HepG2 (cell line): ENCODE results near the gene SYVN1. TPM values are rescaled to one million over a fixed set of nuclear protein-coding genes. Genes with fewer than 3 reads are reported as not detected.
A peak's percentile ranks its signal among the peaks of the same experiment; 100 is the strongest.

Experiments
- ETV6 ChIP-seq: sonication (generic); formaldehyde crosslinking; conservative IDR thresholded peaks from 2 replicates; pipeline ENCODE4 v1.4.0; 2020; ENCODE audit warnings: missing genetic modification reagents
- GZF1 ChIP-seq: sonication (generic); formaldehyde crosslinking; IDR thresholded peaks from 2 replicates; pipeline ENCODE4 v1.5.1; 2020; ENCODE audit warnings: mild to moderate bottlenecking, missing genetic modification reagents
- HDAC2 ChIP-seq: sonication (generic); formaldehyde crosslinking; IDR thresholded peaks from 2 replicates; pipeline ENCODE4 v1.4.0; 2020; ENCODE audit warnings: missing genetic modification reagents
- HNRNPL ChIP-seq: fragments of 200-400 bp; formaldehyde crosslinking; IDR thresholded peaks from 2 replicates; pipeline ENCODE4 v1.6.1; 2017; ENCODE audit warnings: mild to moderate bottlenecking, low read depth, low read length
- MTA1 ChIP-seq: sonication (generic); formaldehyde crosslinking; IDR thresholded peaks from 2 replicates; pipeline ENCODE4 v1.4.0; 2020; ENCODE audit warnings: missing genetic modification reagents, mild to moderate bottlenecking, borderline replicate concordance
- MXI1 ChIP-seq: IDR thresholded peaks from 3 replicates; pipeline ENCODE4 v1.6.1; 2012; ENCODE audit warnings: low read depth, low read length, inconsistent platforms, borderline replicate concordance
- NFE2 ChIP-seq: sonication (generic); formaldehyde crosslinking; IDR thresholded peaks from 2 replicates; pipeline ENCODE4 v1.4.0; 2020; ENCODE audit warnings: missing genetic modification reagents
- NFE2L2 ChIP-seq: fragments of 150-350 bp; IDR thresholded peaks from 2 replicates; pipeline ENCODE4 v1.6.1; 2014; ENCODE audit warnings: low read length
- PHF8 ChIP-seq: sonication (generic); formaldehyde crosslinking; IDR thresholded peaks from 2 replicates; pipeline ENCODE4 v1.5.0; 2020; ENCODE audit warnings: missing genetic modification reagents
- RFXANK ChIP-seq: IDR thresholded peaks from 2 replicates; pipeline ENCODE4 v1.6.1; 2016
- SMAD3 ChIP-seq: sonication (generic); formaldehyde crosslinking; IDR thresholded peaks from 2 replicates; pipeline ENCODE4 v1.4.0; 2020; ENCODE audit warnings: missing genetic modification reagents
- SP5 ChIP-seq: IDR thresholded peaks from 2 replicates; pipeline ENCODE4 v1.6.1; 2016; ENCODE audit warnings: low read depth, borderline replicate concordance
- U2AF2 ChIP-seq: fragments of 200-400 bp; formaldehyde crosslinking; IDR thresholded peaks from 2 replicates; pipeline ENCODE4 v1.6.1; 2017; ENCODE audit warnings: low read depth, mild to moderate bottlenecking, low read length
- WIZ ChIP-seq: sonication (generic); formaldehyde crosslinking; IDR thresholded peaks from 2 replicates; pipeline ENCODE4 v1.5.1; 2020; ENCODE audit warnings: mild to moderate bottlenecking, missing genetic modification reagents
- ZBTB42 ChIP-seq: sonication (generic); formaldehyde crosslinking; IDR thresholded peaks from 2 replicates; pipeline ENCODE4 v1.5.0; 2020; ENCODE audit warnings: mild to moderate bottlenecking, missing genetic modification reagents
- ZBTB7B ChIP-seq: sonication (generic); formaldehyde crosslinking; IDR thresholded peaks from 2 replicates; pipeline ENCODE4 v1.4.0; 2020; ENCODE audit warnings: missing genetic modification reagents
- ZNF567 ChIP-seq: sonication (generic); formaldehyde crosslinking; IDR thresholded peaks from 2 replicates; pipeline ENCODE4 v1.8.1; 2023; ENCODE audit warnings: mild to moderate bottlenecking, missing genetic modification reagents, borderline replicate concordance
- ZNF614 ChIP-seq: IDR thresholded peaks from 2 replicates; pipeline ENCODE4 v1.6.1; 2018; ENCODE audit warnings: missing biosample characterization, missing genetic modification reagents, inconsistent platforms, borderline replicate concordance
- ZNF703 ChIP-seq: sonication (generic); formaldehyde crosslinking; IDR thresholded peaks from 2 replicates; pipeline ENCODE4 v1.5.1; 2020; ENCODE audit warnings: missing genetic modification reagents, mild to moderate bottlenecking, moderate library complexity, borderline replicate concordance
- polyA plus RNA-seq, 8 experiments: library from polyadenylated mRNA; depleted of rRNA in 3 of 8; stranded (reverse) in 7 of 8; unstranded in 1 of 8; fragments of >200 nt; fragmentation: Illumina TruSeq in 4 of 8; extraction: Trizol in 4 of 8; gene quantifications; 2 replicates each; pipeline versions ENCODE4 v1.2.1 to v1.2.3, GENCODE V29; 2011 to 2016; ENCODE audit warnings: low read depth in 4 of 8, missing spikeins in 1 of 8, mixed read lengths in 1 of 8; ENCODE audit not compliant: insufficient read depth in 1 of 8
- total RNA-seq, 5 experiments: library from RNA; depleted of rRNA; stranded (reverse); fragments of >200 nt; fragmentation: Illumina TruSeq; extraction: Trizol; gene quantifications; 2 replicates each; pipeline ENCODE4 v1.2.3, GENCODE V29; 2016; ENCODE audit warnings: low read depth in 1 of 5
- TF ChIP-seq, protein P1 (sequence below), 2 experiments: sonication (generic) in 1 of 2; formaldehyde crosslinking in 1 of 2; IDR thresholded peaks; 2 replicates each; pipeline versions ENCODE4 v1.5.1 to v1.6.1; 2011 to 2020; ENCODE audit warnings: borderline replicate concordance in 1 of 2, low read depth in 1 of 2, low read length in 1 of 2, mild to moderate bottlenecking in 1 of 2, missing genetic modification reagents in 1 of 2, moderate library complexity in 1 of 2
- TF ChIP-seq, protein P2 (sequence below): sonication (generic); formaldehyde crosslinking; IDR thresholded peaks from 2 replicates; pipeline ENCODE4 v1.8.1; 2023; ENCODE audit warnings: missing genetic modification reagents, mild to moderate bottlenecking, borderline replicate concordance
- TF ChIP-seq, protein P3 (sequence below): sonication (generic); formaldehyde crosslinking; IDR thresholded peaks from 2 replicates; pipeline ENCODE4 v1.4.0; 2020; ENCODE audit warnings: missing genetic modification reagents
- TF ChIP-seq, protein P4 (sequence below): IDR thresholded peaks from 2 replicates; pipeline ENCODE4 v1.6.1; 2016; ENCODE audit warnings: missing genetic modification reagents, missing compliant biosample characterization

The SYVN1 gene
- total and polyA plus RNA-seq, 2 of the 13 experiments (the other 11 are each of a cell fraction or from before 2014, with no cell fraction given), result 10.3 to 22.5 TPM

DNA sequence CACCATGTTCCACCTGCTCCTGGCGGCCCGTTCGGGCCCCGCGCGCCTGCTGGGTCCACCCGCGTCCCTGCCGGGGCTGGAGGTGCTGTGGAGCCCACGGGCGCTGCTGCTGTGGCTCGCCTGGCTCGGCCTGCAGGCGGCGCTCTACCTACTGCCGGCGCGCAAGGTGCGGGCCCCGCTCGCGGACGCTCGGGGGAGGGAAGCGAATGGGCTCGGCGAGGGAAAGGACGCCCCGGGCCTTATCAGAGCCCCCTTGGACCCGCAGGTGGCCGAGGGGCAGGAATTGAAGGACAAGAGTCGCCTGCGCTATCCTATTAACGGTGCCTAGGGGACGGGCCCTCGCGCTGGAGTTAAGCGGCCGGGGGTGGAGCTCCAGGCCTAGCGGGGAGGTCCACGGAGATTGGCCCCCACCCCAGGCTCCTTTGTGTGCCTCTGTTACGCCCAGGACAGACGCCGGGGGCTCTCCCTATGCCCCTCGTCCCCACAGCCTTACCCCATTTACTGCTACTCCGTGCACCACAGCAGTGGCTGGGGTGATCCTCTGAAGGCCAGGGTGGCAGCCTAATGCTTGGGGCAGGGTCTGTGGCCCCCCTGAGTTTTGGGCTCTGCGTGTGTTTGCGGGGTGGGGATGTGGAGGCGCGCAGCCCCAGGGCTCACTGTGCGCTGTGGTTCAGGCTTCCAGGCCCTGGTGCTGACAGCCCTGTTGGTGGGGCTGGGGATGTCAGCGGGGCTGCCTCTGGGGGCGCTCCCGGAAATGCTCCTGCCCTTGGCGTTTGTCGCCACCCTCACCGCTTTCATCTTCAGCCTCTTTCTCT lies 21.6 kb downstream of the SYVN1 start (continued):
- TF ChIP-seq, protein P1, sequence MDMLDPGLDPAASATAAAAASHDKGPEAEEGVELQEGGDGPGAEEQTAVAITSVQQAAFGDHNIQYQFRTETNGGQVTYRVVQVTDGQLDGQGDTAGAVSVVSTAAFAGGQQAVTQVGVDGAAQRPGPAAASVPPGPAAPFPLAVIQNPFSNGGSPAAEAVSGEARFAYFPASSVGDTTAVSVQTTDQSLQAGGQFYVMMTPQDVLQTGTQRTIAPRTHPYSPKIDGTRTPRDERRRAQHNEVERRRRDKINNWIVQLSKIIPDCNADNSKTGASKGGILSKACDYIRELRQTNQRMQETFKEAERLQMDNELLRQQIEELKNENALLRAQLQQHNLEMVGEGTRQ (IDR thresholded peaks at IDR 0.05; ENCODE audit: low read depth, low read length), result no peak
- TF ChIP-seq, protein P1 (CRISPR knock-in tag; IDR thresholded peaks at IDR 0.05; ENCODE audit: borderline replicate concordance), result no peak
- TF ChIP-seq, protein P2, sequence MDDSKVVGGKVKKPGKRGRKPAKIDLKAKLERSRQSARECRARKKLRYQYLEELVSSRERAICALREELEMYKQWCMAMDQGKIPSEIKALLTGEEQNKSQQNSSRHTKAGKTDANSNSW (CRISPR knock-in tag), result 0 out of 2 replicates have a peak, but pooled peaks have one; percentile 27
- TF ChIP-seq HDAC2 (peak; percentile 76; the same call in 1 of the 2 replicates), MTA1 (no peak), SP5 (CRISPR knock-in tag) (peak; percentile 29; the same call in 1 of the 2 replicates), MXI1 (peak; percentile 26; the same call in 1 of the 3 replicates), U2AF2 (no peak), ETV6 (CRISPR knock-in tag) (0 out of 2 replicates have a peak, but pooled peaks have one; percentile 60), ZNF567 (peak; percentile 71; the same call in 1 of the 2 replicates), WIZ (CRISPR knock-in tag) (0 out of 2 replicates have a peak, but pooled peaks have one; percentile 28), PHF8 (CRISPR knock-in tag) (peak; percentile 63), HNRNPL (no peak), ZBTB42 (no peak), GZF1 (CRISPR knock-in tag) (no peak), ZNF614 (peak; percentile 46; the same call in 1 of the 2 replicates), SMAD3 (CRISPR knock-in tag) (no peak), NFE2 (CRISPR knock-in tag) (no peak), ZNF703 (CRISPR knock-in tag) (peak; percentile 75; the same call in 1 of the 2 replicates), ZBTB7B (CRISPR knock-in tag) (peak; percentile 32; the same call in 1 of the 2 replicates), RFXANK (CRISPR knock-in tag) (no peak), NFE2L2 (no peak)
- TF ChIP-seq, protein P3, sequence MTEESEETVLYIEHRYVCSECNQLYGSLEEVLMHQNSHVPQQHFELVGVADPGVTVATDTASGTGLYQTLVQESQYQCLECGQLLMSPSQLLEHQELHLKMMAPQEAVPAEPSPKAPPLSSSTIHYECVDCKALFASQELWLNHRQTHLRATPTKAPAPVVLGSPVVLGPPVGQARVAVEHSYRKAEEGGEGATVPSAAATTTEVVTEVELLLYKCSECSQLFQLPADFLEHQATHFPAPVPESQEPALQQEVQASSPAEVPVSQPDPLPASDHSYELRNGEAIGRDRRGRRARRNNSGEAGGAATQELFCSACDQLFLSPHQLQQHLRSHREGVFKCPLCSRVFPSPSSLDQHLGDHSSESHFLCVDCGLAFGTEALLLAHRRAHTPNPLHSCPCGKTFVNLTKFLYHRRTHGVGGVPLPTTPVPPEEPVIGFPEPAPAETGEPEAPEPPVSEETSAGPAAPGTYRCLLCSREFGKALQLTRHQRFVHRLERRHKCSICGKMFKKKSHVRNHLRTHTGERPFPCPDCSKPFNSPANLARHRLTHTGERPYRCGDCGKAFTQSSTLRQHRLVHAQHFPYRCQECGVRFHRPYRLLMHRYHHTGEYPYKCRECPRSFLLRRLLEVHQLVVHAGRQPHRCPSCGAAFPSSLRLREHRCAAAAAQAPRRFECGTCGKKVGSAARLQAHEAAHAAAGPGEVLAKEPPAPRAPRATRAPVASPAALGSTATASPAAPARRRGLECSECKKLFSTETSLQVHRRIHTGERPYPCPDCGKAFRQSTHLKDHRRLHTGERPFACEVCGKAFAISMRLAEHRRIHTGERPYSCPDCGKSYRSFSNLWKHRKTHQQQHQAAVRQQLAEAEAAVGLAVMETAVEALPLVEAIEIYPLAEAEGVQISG, result peak; percentile 83
- TF ChIP-seq, protein P4, sequence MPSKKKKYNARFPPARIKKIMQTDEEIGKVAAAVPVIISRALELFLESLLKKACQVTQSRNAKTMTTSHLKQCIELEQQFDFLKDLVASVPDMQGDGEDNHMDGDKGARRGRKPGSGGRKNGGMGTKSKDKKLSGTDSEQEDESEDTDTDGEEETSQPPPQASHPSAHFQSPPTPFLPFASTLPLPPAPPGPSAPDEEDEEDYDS, result no peak
